Activated CD4-positive, alpha-beta memory T cell treated with anti-CD3 and anti-CD28 coated beads for 36 hours (primary cell): ENCODE data around the gene GRM7. TPM values are rescaled to one million over a fixed set of nuclear protein-coding genes. Genes with fewer than 3 reads are reported as not detected.

Experiments used
- CTCF ChIA-PET: fragments of 350-600 bp; sonication (Branson Sonifier 250); formaldehyde crosslinking; loops from one replicate; lab custom pipeline; 2021; ENCODE audit warnings: antibody characterized with exemption, inconsistent platforms; lab: Charles Lee
- POLR2A ChIA-PET: fragments of 350-600 bp; sonication (Branson Sonifier 250); formaldehyde crosslinking; loops from one replicate; lab custom pipeline; 2021; ENCODE audit warnings: antibody characterized with exemption; lab: Charles Lee
- DNase-seq: peaks from one replicate; pipeline ENCODE4 v3.0.0-alpha.2; 2020
- H3K27ac Mint-ChIP-seq: one replicate; pipeline ENCODE4 v1.8.0; 2021; ENCODE audit warnings: mixed read lengths
- H3K27me3 Mint-ChIP-seq: one replicate; pipeline ENCODE4 v1.8.0; 2021; ENCODE audit warnings: mixed read lengths
- H3K36me3 Mint-ChIP-seq: one replicate; pipeline ENCODE4 v1.8.0; 2021; ENCODE audit warnings: mixed read lengths
- H3K4me1 Mint-ChIP-seq: one replicate; pipeline ENCODE4 v1.8.0; 2021; ENCODE audit warnings: low read depth, mixed read lengths
- H3K4me3 Mint-ChIP-seq: one replicate; pipeline ENCODE4 v1.8.0; 2021; ENCODE audit warnings: mild to moderate bottlenecking, mixed read lengths
- H3K9me3 Mint-ChIP-seq: one replicate; pipeline ENCODE4 v1.8.0; 2021; ENCODE audit warnings: mixed read lengths
- intact Hi-C: fragments of 100-400 bp; cut with micrococcal nuclease; formaldehyde crosslinking; loops from one replicate; pipeline ENCODE4 v1.15.1; 2023
- total RNA-seq, 2 experiments: library from RNA; stranded (reverse); gene quantifications; one replicate each; pipeline ENCODE4 v1.2.3, GENCODE V29; 2021

Gene GRM7
- total RNA-seq, 2 experiments from 2014 or later, result not detected

GRCh38 chr3:7172996-7173395 is 312.1 kb downstream of the GRM7 start:
- intact Hi-C loops, result no loop called here
- H3K4me1 Mint-ChIP-seq, result no peaks in the 10 kb centered on the region
- ChIA-PET CTCF (no interaction called here), POLR2A (no interaction called here)
- no peak overlapping the region for H3K4me3 Mint-ChIP-seq
- H3K9me3 Mint-ChIP-seq, result peaks cover 2% of the 10 kb centered on the region
- H3K27me3 Mint-ChIP-seq, result no peaks in the 10 kb centered on the region
- H3K36me3 Mint-ChIP-seq, result no peaks in the 10 kb centered on the region
- H3K27ac Mint-ChIP-seq, result no peak overlapping the region
- no peak for DNase-seq

GRCh38 chr3:7188551-7188950 is 327.6 kb downstream of the GRM7 start:
- H3K36me3 Mint-ChIP-seq, result no peaks in the 10 kb centered on the region
- no peak overlapping the region for H3K27ac Mint-ChIP-seq
- POLR2A ChIA-PET, result no interaction called here
- no peaks in the 10 kb centered on the region for H3K9me3 Mint-ChIP-seq
- intact Hi-C loops, result no loop called here
- no peak overlapping the region for H3K4me3 Mint-ChIP-seq
- CTCF ChIA-PET, result no interaction called here
- H3K4me1 Mint-ChIP-seq, result no peaks in the 10 kb centered on the region
- no peak for DNase-seq
- H3K27me3 Mint-ChIP-seq, result no peaks in the 10 kb centered on the region

GRCh38 chr3:7190095-7190494 is 329.2 kb downstream of the GRM7 start:
- Mint-ChIP-seq H3K4me3 (no peak overlapping the region), H3K36me3 (no peaks in the 10 kb centered on the region)
- intact Hi-C loops, result no loop called here

GRCh38 chr3:7193269-7193668 is 332.4 kb downstream of the GRM7 start:
- Mint-ChIP-seq H3K4me3 (no peak overlapping the region), H3K27ac (no peak overlapping the region), H3K36me3 (no peaks in the 10 kb centered on the region), H3K27me3 (no peaks in the 10 kb centered on the region), H3K9me3 (no peaks in the 10 kb centered on the region), H3K4me1 (no peaks in the 10 kb centered on the region)
- DNase-seq, result no peak
- intact Hi-C loops, result no loop called here
- ChIA-PET CTCF (no interaction called here), POLR2A (no interaction called here)

More at GRCh38 chr3:7190095-7190494, 329.2 kb downstream of the GRM7 start:
- ChIA-PET POLR2A (no interaction called here), CTCF (no interaction called here)
- H3K27me3 Mint-ChIP-seq, result no peaks in the 10 kb centered on the region
- no peaks in the 10 kb centered on the region for H3K9me3 Mint-ChIP-seq
- DNase-seq, result no peak
- no peak overlapping the region for H3K27ac Mint-ChIP-seq
- no peaks in the 10 kb centered on the region for H3K4me1 Mint-ChIP-seq

- DNase-seq, result no peak
- no peaks in the 10 kb centered on the region for H3K4me1 Mint-ChIP-seq
- H3K27ac Mint-ChIP-seq, result no peak overlapping the region
- intact Hi-C loops, result no loop called here
- ChIA-PET POLR2A (no interaction called here), CTCF (no interaction called here)
- H3K27me3 Mint-ChIP-seq, result no peaks in the 10 kb centered on the region
- no peaks in the 10 kb centered on the region for H3K9me3 Mint-ChIP-seq
- H3K4me3 Mint-ChIP-seq, result no peak overlapping the region
- H3K36me3 Mint-ChIP-seq, result no peaks in the 10 kb centered on the region
Measured at GRCh38 chr3:7194071-7194835, 333.3 kb downstream of the GRM7 start.

GRCh38 chr3:7195934-7196333 is 335.0 kb downstream of the GRM7 start:
- ChIA-PET CTCF (no interaction called here), POLR2A (no interaction called here)
- Mint-ChIP-seq H3K4me3 (no peak overlapping the region), H3K9me3 (peaks cover 4% of the 10 kb centered on the region), H3K27me3 (no peaks in the 10 kb centered on the region), H3K36me3 (no peaks in the 10 kb centered on the region), H3K27ac (no peak overlapping the region), H3K4me1 (no peaks in the 10 kb centered on the region)
- intact Hi-C loops, result no loop called here
- DNase-seq, result no peak

GRCh38 chr3:7201784-7202183 is 340.9 kb downstream of the GRM7 start:
- POLR2A ChIA-PET, result no interaction called here
- H3K4me1 Mint-ChIP-seq, result peaks cover 6% of the 10 kb centered on the region
- no peak for DNase-seq
- no peak overlapping the region for H3K4me3 Mint-ChIP-seq
- intact Hi-C loops, result no loop called here
- no peak overlapping the region for H3K27ac Mint-ChIP-seq
- no peaks in the 10 kb centered on the region for H3K36me3 Mint-ChIP-seq
- H3K27me3 Mint-ChIP-seq, result no peaks in the 10 kb centered on the region
- H3K9me3 Mint-ChIP-seq, result peaks cover 7% of the 10 kb centered on the region
- CTCF ChIA-PET, result no interaction called here

- Mint-ChIP-seq H3K9me3 (peaks cover 7% of the 10 kb centered on the region), H3K27me3 (no peaks in the 10 kb centered on the region), H3K4me1 (peaks cover 12% of the 10 kb centered on the region), H3K27ac (no peak overlapping the region), H3K36me3 (no peaks in the 10 kb centered on the region), H3K4me3 (no peak overlapping the region)
- CTCF ChIA-PET, result no interaction called here
- DNase-seq, result no peak
- intact Hi-C loops, result no loop called here
- POLR2A ChIA-PET, result interaction anchor here (0.7 kb wide), 1 partner anchor 38 kb away, joined by 3 read pairs; no protein-coding TSS in a partner anchor
Measured at GRCh38 chr3:7203969-7204847, 343.3 kb downstream of the GRM7 start.

- no peaks in the 10 kb centered on the region for H3K27me3 Mint-ChIP-seq
- POLR2A ChIA-PET, result no interaction called here
- no peak overlapping the region for H3K27ac Mint-ChIP-seq
- H3K4me1 Mint-ChIP-seq, result peaks cover 15% of the 10 kb centered on the region
- no peak overlapping the region for H3K4me3 Mint-ChIP-seq
- intact Hi-C loops, result no loop called here
- CTCF ChIA-PET, result no interaction called here
- no peak for DNase-seq
- H3K36me3 Mint-ChIP-seq, result no peaks in the 10 kb centered on the region
- H3K9me3 Mint-ChIP-seq, result peaks cover 4% of the 10 kb centered on the region
Measured at GRCh38 chr3:7204848-7205156, 343.9 kb downstream of the GRM7 start.

GRCh38 chr3:7205535-7205934 is 344.6 kb downstream of the GRM7 start:
- Mint-ChIP-seq H3K9me3 (peaks cover 2% of the 10 kb centered on the region), H3K4me1 (peaks cover 15% of the 10 kb centered on the region), H3K27me3 (no peaks in the 10 kb centered on the region), H3K4me3 (no peak overlapping the region), H3K27ac (no peak overlapping the region), H3K36me3 (no peaks in the 10 kb centered on the region)
- intact Hi-C loops, result no loop called here
- DNase-seq, result no peak
- ChIA-PET POLR2A (no interaction called here), CTCF (no interaction called here)

- Mint-ChIP-seq H3K27ac (no peak overlapping the region), H3K4me3 (peak overlapping the region; percentile 20), H3K9me3 (peaks cover 2% of the 10 kb centered on the region), H3K27me3 (no peaks in the 10 kb centered on the region), H3K36me3 (no peaks in the 10 kb centered on the region), H3K4me1 (peaks cover 15% of the 10 kb centered on the region)
- CTCF ChIA-PET, result no interaction called here
- intact Hi-C loops, result no loop called here
- DNase-seq, result no peak
- POLR2A ChIA-PET, result no interaction called here
Measured at GRCh38 chr3:7205962-7206361, 345.0 kb downstream of the GRM7 start.

- no peak for DNase-seq
- H3K27me3 Mint-ChIP-seq, result no peaks in the 10 kb centered on the region
- ChIA-PET POLR2A (no interaction called here), CTCF (interaction anchor here (0.6 kb wide), 1 partner anchor 119 kb away, joined by 5 read pairs; no protein-coding TSS in a partner anchor)
- no peak overlapping the region for H3K4me3 Mint-ChIP-seq
- H3K36me3 Mint-ChIP-seq, result no peaks in the 10 kb centered on the region
- peaks cover 15% of the 10 kb centered on the region for H3K4me1 Mint-ChIP-seq
- intact Hi-C loops, result no loop called here
- peaks cover 2% of the 10 kb centered on the region for H3K9me3 Mint-ChIP-seq
- H3K27ac Mint-ChIP-seq, result no peak overlapping the region
Measured at GRCh38 chr3:7207125-7207524, 346.2 kb downstream of the GRM7 start.
